ENCODE results near the gene FBXO31. TPM values are rescaled to one million over a fixed set of nuclear protein-coding genes. Genes with fewer than 3 reads are reported as not detected.

Gene FBXO31
- total and polyA plus RNA-seq, 2 of the 8 experiments (the other 6 are each of a cell fraction or from before 2014, with no cell fraction given), result 8.3 to 21.6 TPM

- 79% methylated on average over 6 of the region's 6 CpGs; no CpG with 5 or more reads in 1 of the 2 experiments for WGBS, 2 experiments (ENCODE audit: extremely low coverage in 1 of 2, insufficient coverage in 1 of 2, insufficient read length in 1 of 2, insufficient replicate concordance in 2 of 2, low coverage in 1 of 2, low lambda C conversion rate in 2 of 2, missing lambda C conversion rate in 1 of 2)
- H2AK5ac ChIP-seq (ENCODE audit: low read depth, low read length), result no peak overlapping the region
- H3K4me1 ChIP-seq (replicated peaks in 1 of 4; ENCODE audit: control insufficient read depth in 3 of 4, insufficient read depth in 4 of 4, low read length in 3 of 4), result peaks cover 0 to 5% (median 2%) of the 10 kb centered on the region in 4 experiments; a peak in 3 of 7 replicates
- H2BK12ac ChIP-seq (ENCODE audit: low read depth, low read length), result no peak overlapping the region
- H3K56ac ChIP-seq (replicated peaks; ENCODE audit: insufficient read length, low read depth, low read length), result no peak overlapping the region
- H4K5ac ChIP-seq (ENCODE audit: insufficient read length, low read depth, low read length), result no peak overlapping the region
- CTCF ChIA-PET (ENCODE audit: partially characterized antibody), result interaction anchor here (0.9 to 3.4 kb wide), 6 partner anchors 8 to 89 kb away, joined by 3 to 15 read pairs (median 4); no protein-coding TSS in a partner anchor
- FAIRE-seq, result no peak
- no peak overlapping the region for H4K91ac ChIP-seq (replicated peaks; ENCODE audit: insufficient read length, low read length)
- H3K27ac ChIP-seq (ENCODE audit: low read depth, low read length), result no peak overlapping the region
- no peaks in the 10 kb centered on the region for H3K79me1 ChIP-seq (ENCODE audit: low read depth, low read length)
- H3K23me2 ChIP-seq (ENCODE audit: low read depth, low read length), result peaks cover 4% of the 10 kb centered on the region; the same call in 1 of the 2 replicates
- H4K20me1 ChIP-seq (replicated peaks in 1 of 2; ENCODE audit: control insufficient read depth in 1 of 2, insufficient read depth in 2 of 2, low read length in 2 of 2), result no peaks in the 10 kb centered on the region
- POLR2A ChIA-PET (ENCODE audit: partially characterized antibody), result no interaction called here
- no peak overlapping the region for H3K4me3 ChIP-seq (ENCODE audit: extremely low read depth in 1 of 4, insufficient read depth in 2 of 4, low read depth in 3 of 4, low read length in 4 of 4)
- no peak overlapping the region for H2BK20ac ChIP-seq (ENCODE audit: low read length)
- H4K8ac ChIP-seq (ENCODE audit: extremely low read depth, insufficient read depth, low read length), result no peak overlapping the region
- no peak overlapping the region for H2BK5ac ChIP-seq (ENCODE audit: low read depth, low read length)
- TF ChIP-seq BACH1 (IDR thresholded peaks at IDR 0.05; ENCODE audit: low read length), result no peak
- no peak for DNase-seq (ENCODE audit: low read depth in 1 of 2, low spot score in 2 of 2)
- H3K18ac ChIP-seq (ENCODE audit: extremely low read depth, low read length), result no peak overlapping the region
- no peak overlapping the region for H2BK120ac ChIP-seq (replicated peaks; ENCODE audit: low read depth, low read length)
- H3K9me3 ChIP-seq (ENCODE audit: insufficient read depth in 2 of 2, low read depth in 1 of 2, low read length in 1 of 2), result peaks cover 8 to 9% of the 10 kb centered on the region in 2 experiments; a peak in 2 of 4 replicates
- no peak overlapping the region for H3K23ac ChIP-seq (ENCODE audit: insufficient read length)
- no peaks in the 10 kb centered on the region for H3K36me3 ChIP-seq (ENCODE audit: control insufficient read depth in 2 of 4, insufficient read depth in 4 of 4, low read length in 3 of 4)
- H3K14ac ChIP-seq (ENCODE audit: insufficient read length), result no peak overlapping the region
- H3K9ac ChIP-seq (replicated peaks in 1 of 4; ENCODE audit: extremely low read depth in 1 of 4, low read depth in 3 of 4, low read length in 3 of 4), result no peak overlapping the region
- H3K4me2 ChIP-seq (ENCODE audit: insufficient read depth in 1 of 2, low read depth in 2 of 2, low read length in 2 of 2), result no peak overlapping the region
- peaks cover 0 to 2% (median 0%) of the 10 kb centered on the region in 4 experiments; a peak in 2 of 7 replicates for H3K27me3 ChIP-seq (replicated peaks in 1 of 4; ENCODE audit: control insufficient read depth in 3 of 4, extremely low read depth in 1 of 4, insufficient read depth in 3 of 4, low read length in 3 of 4)
- H3K4ac ChIP-seq (replicated peaks; ENCODE audit: insufficient read length, low read depth, low read length), result no peak overlapping the region
- no peaks in the 10 kb centered on the region for H3K79me2 ChIP-seq (ENCODE audit: control insufficient read depth in 1 of 2, insufficient read depth in 2 of 2, low read length in 2 of 2)
- no peak overlapping the region for H2BK15ac ChIP-seq (ENCODE audit: low read length)
- H2AFZ ChIP-seq (ENCODE audit: low read length), result no peak overlapping the region
Measured at GRCh38 chr16:87291944-87292343, 91.6 kb downstream of the FBXO31 start.

Data from H1 (cell line).